Nephron progenitor cell (in vitro differentiated cells): ENCODE measurements around the gene TLR6.

ENCODE experiments used
- DNase-seq: peaks from one replicate; pipeline ENCODE4 v3.0.0; 2021
- H3K27ac Mint-ChIP-seq: 2 replicates; pipeline ENCODE4 v1.8.0; 2021; ENCODE audit warnings: mild to moderate bottlenecking, moderate library complexity, mixed read lengths
- H3K27me3 Mint-ChIP-seq: 2 replicates; pipeline ENCODE4 v1.8.0; 2021; ENCODE audit warnings: mild to moderate bottlenecking, low read depth, mixed read lengths; ENCODE audit not compliant: poor library complexity
- H3K36me3 Mint-ChIP-seq: 2 replicates; pipeline ENCODE4 v1.8.0; 2021; ENCODE audit warnings: low read depth, mixed read lengths
- H3K4me1 Mint-ChIP-seq: 2 replicates; pipeline ENCODE4 v1.8.0; 2021; ENCODE audit warnings: mixed read lengths
- H3K4me3 Mint-ChIP-seq: 2 replicates; pipeline ENCODE4 v1.8.0; 2021; ENCODE audit warnings: mild to moderate bottlenecking, moderate library complexity, mixed read lengths
- H3K9me3 Mint-ChIP-seq: 2 replicates; pipeline ENCODE4 v1.8.0; 2021; ENCODE audit warnings: mild to moderate bottlenecking, moderate library complexity, mixed read lengths
- CTCF ChIP-seq: fragments of 200-600 bp; sonication (generic); IDR thresholded peaks from 2 replicates; pipeline ENCODE4 v1.5.0; 2021; ENCODE audit warnings: antibody characterized with exemption

The TLR6 gene

GRCh38 chr4:38804654-38805295 lies 51.8 kb downstream of the TLR6 start, which contains the start of gene TLR1:
Gene TLR1, minus strand, starts transcription at chr4:38804791. Its CDS starts 5,960 bp downstream, at chr4:38798831.
- Mint-ChIP-seq H3K9me3 (peaks cover 51% of the 10 kb centered on the region), H3K4me3 (no peak within 1 kb of the TSS), H3K27me3 (peaks cover 3% of the 10 kb centered on the region), H3K27ac (peak within 1 kb of the TSS; percentile 30), H3K36me3 (peaks cover 8% of the 10 kb centered on the region), H3K4me1 (no peaks in the 10 kb centered on the region)
- TF ChIP-seq CTCF: peak; percentile 34
- DNase-seq: no peak

GRCh38 chr4:38803833-38804653 lies 52.6 kb downstream of the TLR6 start:
- no peak for TF ChIP-seq CTCF
- Mint-ChIP-seq H3K36me3 (peaks cover 8% of the 10 kb centered on the region), H3K27me3 (peaks cover 6% of the 10 kb centered on the region), H3K4me3 (no peak overlapping the region), H3K9me3 (peaks cover 49% of the 10 kb centered on the region), H3K27ac (no peak overlapping the region), H3K4me1 (no peaks in the 10 kb centered on the region)
- DNase-seq: no peak

GRCh38 chr4:38802561-38803355 lies 53.9 kb downstream of the TLR6 start:
- H3K27me3 Mint-ChIP-seq: peaks cover 8% of the 10 kb centered on the region
- no peak overlapping the region for H3K27ac Mint-ChIP-seq
- DNase-seq: no peak
- peaks cover 8% of the 10 kb centered on the region for H3K36me3 Mint-ChIP-seq
- H3K9me3 Mint-ChIP-seq: peaks cover 51% of the 10 kb centered on the region
- H3K4me3 Mint-ChIP-seq: no peak overlapping the region
- no peak for TF ChIP-seq CTCF
- H3K4me1 Mint-ChIP-seq: no peaks in the 10 kb centered on the region

- Mint-ChIP-seq H3K4me1 (no peaks in the 10 kb centered on the region), H3K27ac (no peak overlapping the region), H3K27me3 (peaks cover 8% of the 10 kb centered on the region), H3K9me3 (peaks cover 46% of the 10 kb centered on the region), H3K36me3 (peaks cover 8% of the 10 kb centered on the region), H3K4me3 (no peak overlapping the region)
- no peak for TF ChIP-seq CTCF
- no peak for DNase-seq
Observed at GRCh38 chr4:38800961-38801450, 55.6 kb downstream of the TLR6 start.

GRCh38 chr4:38800366-38800765 lies 56.3 kb downstream of the TLR6 start:
- Mint-ChIP-seq H3K9me3 (peaks cover 43% of the 10 kb centered on the region), H3K36me3 (peaks cover 8% of the 10 kb centered on the region), H3K4me3 (no peak overlapping the region), H3K4me1 (no peaks in the 10 kb centered on the region), H3K27ac (no peak overlapping the region), H3K27me3 (peaks cover 8% of the 10 kb centered on the region)
- TF ChIP-seq CTCF: no peak
- no peak for DNase-seq
